Ecto neural progenitor cell (in vitro differentiated cells): ENCODE data around the gene PREPL.
"Not testable (repeated sequence)": the region's sequence is repeated elsewhere in the genome, so short reads cannot be mapped to it uniquely, and the experiment has no call there.

Experiments
- DNase-seq: peaks from one replicate; pipeline ENCODE4 v3.0.0-alpha.2; 2018; ENCODE audit warnings: low spot score

The PREPL gene

GRCh38 chr2:44348400-44348799 is 12.9 kb downstream of the PREPL start:
- DNase-seq = no peak

GRCh38 chr2:44347526-44347925 is 13.8 kb downstream of the PREPL start:
- DNase-seq = no peak

- no peak for DNase-seq
These were observed 18.4 kb downstream of the PREPL start for GRCh38 chr2:44342854-44343253.

GRCh38 chr2:44335806-44336538 is 25.3 kb downstream of the PREPL start:
- DNase-seq = no peak

GRCh38 chr2:44333994-44334393 is 27.3 kb downstream of the PREPL start:
- no peak for DNase-seq

- DNase-seq = no peak
These were observed 30.5 kb downstream of the PREPL start for GRCh38 chr2:44330801-44331200.

GRCh38 chr2:44329343-44329742 is 32.0 kb downstream of the PREPL start:
- no peak for DNase-seq

- no peak for DNase-seq
These were observed 32.5 kb downstream of the PREPL start for GRCh38 chr2:44328750-44329149.

GRCh38 chr2:44326548-44327264 is 34.6 kb downstream of the PREPL start:
- DNase-seq = no peak

- DNase-seq = no peak
These were observed 35.4 kb downstream of the PREPL start for GRCh38 chr2:44325897-44326296.

- DNase-seq = no peak
These were observed 36.3 kb downstream of the PREPL start for GRCh38 chr2:44324971-44325426.

- DNase-seq = no peak
These were observed 39.9 kb downstream of the PREPL start for GRCh38 chr2:44321360-44321759.

GRCh38 chr2:44320832-44321231 is 40.5 kb downstream of the PREPL start:
- DNase-seq = no peak

GRCh38 chr2:44315945-44316344 is 45.3 kb downstream of the PREPL start:
- no peak for DNase-seq

- DNase-seq = no peak
These were observed 46.9 kb downstream of the PREPL start for GRCh38 chr2:44314362-44314761.

GRCh38 chr2:44310287-44310686 is 51.0 kb downstream of the PREPL start:
- no peak for DNase-seq

- DNase-seq = no peak
These were observed 55.4 kb downstream of the PREPL start for GRCh38 chr2:44305882-44306281.

- no peak for DNase-seq
These were observed 57.0 kb downstream of the PREPL start for GRCh38 chr2:44304258-44304657.

GRCh38 chr2:44303766-44304165 is 57.5 kb downstream of the PREPL start:
- not testable (repeated sequence) for DNase-seq

GRCh38 chr2:44301111-44301510 is 60.2 kb downstream of the PREPL start:
- DNase-seq = no peak

GRCh38 chr2:44299635-44300034 is 61.7 kb downstream of the PREPL start:
- no peak for DNase-seq

GRCh38 chr2:44297431-44297830 is 63.9 kb downstream of the PREPL start:
- DNase-seq = no peak

GRCh38 chr2:44296653-44297052 is 64.6 kb downstream of the PREPL start:
- DNase-seq = no peak
